ENCODE data around the gene PSEN2. TPM values are rescaled to one million over a fixed set of nuclear protein-coding genes. Genes with fewer than 3 reads are reported as not detected.
"Not testable (repeated sequence)": the region's sequence is repeated elsewhere in the genome, so short reads cannot be mapped to it uniquely, and the experiment has no call there.

The PSEN2 gene
- total RNA-seq, 2 donors from 2014 or later, result 45.3 to 78.3 TPM

GRCh38 chr1:226919587-226919986 is 49.2 kb downstream of the PSEN2 start:
- WGBS, result 87% methylated on average over 5 of the region's 5 CpGs
- no peak for TF ChIP-seq POLR2A (IDR thresholded peaks at IDR 0.05)
- TF ChIP-seq POLR2AphosphoS5 (IDR thresholded peaks at IDR 0.05), result no peak
- no peak for TF ChIP-seq CTCF (IDR thresholded peaks at IDR 0.05)
- H3K27ac ChIP-seq, result no peak overlapping the region
- intact Hi-C loops (cut with DNase I), result loop anchor here (5.0 to 10.0 kb wide), 2 partner anchors 395 to 518 kb away; partner anchors contain the start of gene CDC42BPA
- H3K9me3 ChIP-seq, result no peaks in the 10 kb centered on the region
- H3K4me1 ChIP-seq (replicated peaks), result no peaks in the 10 kb centered on the region
- H3K27me3 ChIP-seq (replicated peaks; ENCODE audit: insufficient read depth), result no peaks in the 10 kb centered on the region
- H3K36me3 ChIP-seq, result no peaks in the 10 kb centered on the region
- no peak for DNase-seq (ENCODE audit: low spot score)
- no peak overlapping the region for H3K4me3 ChIP-seq

DNA sequence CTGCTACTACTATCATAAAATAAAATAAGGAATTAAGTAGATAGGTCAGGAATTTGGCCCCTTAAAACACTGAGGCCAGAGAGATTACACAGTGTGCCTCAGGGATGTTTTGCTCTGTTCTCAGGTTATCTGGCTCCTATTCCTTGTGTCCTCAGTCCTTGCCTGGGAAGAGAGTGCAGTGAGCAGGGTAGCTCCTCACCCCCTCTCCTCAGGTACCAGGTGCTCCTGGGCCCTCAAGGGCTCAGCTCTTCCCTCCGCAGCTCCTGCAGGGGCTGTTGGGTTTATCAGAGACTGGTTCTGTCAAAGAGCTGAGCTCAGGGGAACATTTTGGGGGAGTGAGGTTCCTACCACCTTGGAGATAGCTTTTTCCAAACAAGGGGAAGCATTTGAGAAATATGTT is 49.6 kb downstream of the PSEN2 start:
- H3K9me3 ChIP-seq, result no peaks in the 10 kb centered on the region
- no peaks in the 10 kb centered on the region for H3K36me3 ChIP-seq
- H3K4me1 ChIP-seq (replicated peaks), result no peaks in the 10 kb centered on the region
- no peak for DNase-seq (ENCODE audit: low spot score)
- no peak overlapping the region for H3K4me3 ChIP-seq
- no peaks in the 10 kb centered on the region for H3K27me3 ChIP-seq (replicated peaks; ENCODE audit: insufficient read depth)
- intact Hi-C loops (cut with DNase I), result loop anchor here (5.0 to 10.0 kb wide), 2 partner anchors 395 to 517 kb away; partner anchors contain the start of gene CDC42BPA
- H3K27ac ChIP-seq, result no peak overlapping the region
- TF ChIP-seq POLR2AphosphoS5 (IDR thresholded peaks at IDR 0.05) (no peak), CTCF (IDR thresholded peaks at IDR 0.05) (no peak), POLR2A (IDR thresholded peaks at IDR 0.05) (no peak)
- 86% methylated on average over 1 of the region's 1 CpG for WGBS

DNA sequence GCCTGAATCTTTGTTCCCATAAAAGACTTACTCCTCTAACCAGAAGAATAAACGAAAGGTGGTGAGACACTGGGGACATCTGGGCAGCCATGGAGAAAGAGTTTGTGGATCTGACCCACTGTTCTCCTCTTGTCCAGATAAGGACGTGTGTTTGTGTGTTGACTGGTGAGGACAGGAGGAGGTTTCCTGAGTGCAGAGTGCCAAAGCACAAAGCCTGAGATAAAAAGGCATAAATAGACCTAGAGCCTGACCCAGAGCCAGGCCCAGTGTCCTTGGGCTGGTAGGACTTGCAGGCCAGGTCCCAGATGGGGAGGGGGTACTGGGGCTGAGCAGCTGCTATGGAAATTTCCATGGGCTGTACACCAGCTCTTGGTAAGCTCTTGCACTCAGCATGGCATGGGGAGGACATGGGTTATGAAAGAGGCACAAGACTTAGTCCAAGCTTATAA is 50.1 kb downstream of the PSEN2 start:
- Histone ChIP-seq H3K36me3 (no peaks in the 10 kb centered on the region), H3K27me3 (replicated peaks; ENCODE audit: insufficient read depth) (no peaks in the 10 kb centered on the region), H3K27ac (no peak overlapping the region), H3K4me1 (replicated peaks) (no peaks in the 10 kb centered on the region), H3K4me3 (no peak overlapping the region), H3K9me3 (no peaks in the 10 kb centered on the region)
- no peak for DNase-seq (ENCODE audit: low spot score)
- TF ChIP-seq CTCF (IDR thresholded peaks at IDR 0.05) (no peak), POLR2AphosphoS5 (IDR thresholded peaks at IDR 0.05) (no peak), POLR2A (IDR thresholded peaks at IDR 0.05) (no peak)
- intact Hi-C loops (cut with DNase I), result no loop called here
- 43% methylated on average over 2 of the region's 2 CpGs for WGBS

GRCh38 chr1:226921504-226921903 is 51.1 kb downstream of the PSEN2 start:
- DNase-seq (ENCODE audit: low spot score), result no peak
- intact Hi-C loops (cut with DNase I), result no loop called here
- WGBS, result 73% methylated on average over 5 of the region's 5 CpGs
- Histone ChIP-seq H3K27ac (no peak overlapping the region), H3K9me3 (no peaks in the 10 kb centered on the region), H3K27me3 (replicated peaks; ENCODE audit: insufficient read depth) (no peaks in the 10 kb centered on the region), H3K36me3 (no peaks in the 10 kb centered on the region), H3K4me1 (replicated peaks) (no peaks in the 10 kb centered on the region), H3K4me3 (no peak overlapping the region)
- no peak for TF ChIP-seq POLR2A (IDR thresholded peaks at IDR 0.05)

GRCh38 chr1:226929260-226930111 is 59.1 kb downstream of the PSEN2 start:
- 84% methylated on average over 5 of the region's 5 CpGs for WGBS
- H3K9me3 ChIP-seq; H3K36me3 ChIP-seq; DNase-seq (ENCODE audit: low spot score); H3K4me3 ChIP-seq; intact Hi-C loops (cut with DNase I); H3K4me1 ChIP-seq (replicated peaks); H3K27ac ChIP-seq; H3K27me3 ChIP-seq (replicated peaks; ENCODE audit: insufficient read depth): not testable (repeated sequence)

Measured in prostate gland (tissue), 2 donors.